LNCAP (cell line): ENCODE measurements around the gene USP40.

ENCODE experiments used
- TF ChIP-seq, protein P1 (sequence below): fragments of 450-650 bp; IDR thresholded peaks from 2 replicates; pipeline ENCODE4 v1.5.1; 2017; ENCODE audit warnings: mild to moderate bottlenecking

Gene USP40

GRCh38 chr2:233489666-233490065 is 76.9 kb downstream of the USP40 start:
- TF ChIP-seq, protein P1, sequence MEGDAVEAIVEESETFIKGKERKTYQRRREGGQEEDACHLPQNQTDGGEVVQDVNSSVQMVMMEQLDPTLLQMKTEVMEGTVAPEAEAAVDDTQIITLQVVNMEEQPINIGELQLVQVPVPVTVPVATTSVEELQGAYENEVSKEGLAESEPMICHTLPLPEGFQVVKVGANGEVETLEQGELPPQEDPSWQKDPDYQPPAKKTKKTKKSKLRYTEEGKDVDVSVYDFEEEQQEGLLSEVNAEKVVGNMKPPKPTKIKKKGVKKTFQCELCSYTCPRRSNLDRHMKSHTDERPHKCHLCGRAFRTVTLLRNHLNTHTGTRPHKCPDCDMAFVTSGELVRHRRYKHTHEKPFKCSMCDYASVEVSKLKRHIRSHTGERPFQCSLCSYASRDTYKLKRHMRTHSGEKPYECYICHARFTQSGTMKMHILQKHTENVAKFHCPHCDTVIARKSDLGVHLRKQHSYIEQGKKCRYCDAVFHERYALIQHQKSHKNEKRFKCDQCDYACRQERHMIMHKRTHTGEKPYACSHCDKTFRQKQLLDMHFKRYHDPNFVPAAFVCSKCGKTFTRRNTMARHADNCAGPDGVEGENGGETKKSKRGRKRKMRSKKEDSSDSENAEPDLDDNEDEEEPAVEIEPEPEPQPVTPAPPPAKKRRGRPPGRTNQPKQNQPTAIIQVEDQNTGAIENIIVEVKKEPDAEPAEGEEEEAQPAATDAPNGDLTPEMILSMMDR, result no peak

DNA sequence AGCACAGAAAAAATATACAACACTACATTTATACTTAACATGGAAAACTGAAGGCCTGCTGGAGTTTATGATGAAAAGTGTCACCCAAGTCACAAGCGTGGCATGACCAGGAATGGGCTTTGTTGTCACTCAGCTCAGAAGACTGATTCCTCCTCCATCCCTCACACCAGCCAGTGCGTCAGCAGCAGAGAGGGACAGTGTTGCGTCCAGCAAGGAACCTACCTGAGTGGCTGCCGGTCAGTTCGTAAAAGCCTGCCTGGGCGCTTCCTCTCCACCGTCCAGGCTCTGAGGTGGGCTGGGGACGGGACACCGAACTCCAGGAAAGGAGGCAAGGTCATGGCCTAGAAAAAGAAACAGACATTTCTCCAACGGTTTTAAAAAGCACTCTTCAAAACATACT is 77.4 kb downstream of the USP40 start:
- TF ChIP-seq, protein P1, result no peak

DNA sequence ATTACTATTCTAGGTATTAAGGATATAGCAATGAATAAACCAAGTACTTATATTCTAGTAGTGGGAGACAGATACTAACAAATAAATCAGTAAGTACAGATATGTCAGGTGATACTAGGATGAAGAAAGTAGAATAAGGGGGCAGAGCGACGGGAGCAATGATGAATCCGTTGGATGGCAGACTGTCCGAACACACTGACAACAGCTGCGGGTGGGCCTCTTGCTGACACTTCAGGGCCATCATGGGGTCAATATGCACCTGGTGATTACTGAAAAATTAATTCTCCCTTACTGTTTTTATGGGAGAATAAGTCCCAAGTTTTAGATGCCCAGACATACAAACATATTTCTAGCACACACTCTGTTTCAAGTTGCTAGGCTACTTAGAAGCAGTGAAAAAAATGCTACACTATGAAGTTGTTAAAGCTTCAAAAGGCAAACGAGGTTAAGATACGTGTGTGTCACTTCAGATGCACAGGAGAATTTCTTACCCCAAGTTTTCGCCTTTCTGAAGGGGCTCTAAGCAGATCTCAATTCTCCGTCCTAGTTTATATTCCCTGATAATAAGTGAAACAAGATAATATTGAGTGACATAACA is 78.7 kb downstream of the USP40 start:
- TF ChIP-seq, protein P1, result no peak

- TF ChIP-seq, protein P1, result no peak
Observed at GRCh38 chr2:233486778-233487552, 79.6 kb downstream of the USP40 start.

- TF ChIP-seq, protein P1, result no peak
Observed at GRCh38 chr2:233486357-233486756, 80.2 kb downstream of the USP40 start.

DNA sequence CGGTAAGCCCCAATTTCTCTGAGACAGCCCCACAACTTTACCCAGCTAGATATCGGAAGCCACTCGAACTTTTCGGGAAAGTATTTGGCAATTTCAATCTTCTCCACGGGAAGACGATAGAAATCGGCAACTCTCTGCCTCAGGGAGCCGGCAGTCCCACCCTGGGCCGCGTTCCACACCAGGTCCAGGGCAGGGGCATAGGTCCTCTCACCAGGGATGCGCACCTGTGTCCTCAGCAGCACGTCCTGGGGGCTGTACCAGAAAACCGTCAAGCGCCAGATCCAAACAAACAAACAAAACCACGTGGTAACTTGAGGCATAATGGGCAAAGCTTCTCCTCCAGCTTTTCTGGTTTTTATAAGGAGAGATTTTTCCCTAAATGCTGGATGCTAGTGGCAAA is 80.9 kb downstream of the USP40 start:
- TF ChIP-seq, protein P1, result no peak

GRCh38 chr2:233482616-233483015 is 84.0 kb downstream of the USP40 start:
- TF ChIP-seq, protein P1, result no peak
